Left renal cortex interstitium (tissue), 4 donors: ENCODE measurements around the gene PTPRJ. TPM values are rescaled to one million over a fixed set of nuclear protein-coding genes. Genes with fewer than 3 reads are reported as not detected.

Experiments used
- DNase-seq, 4 donors: peaks; one replicate each; pipeline ENCODE4 v3.0.0-alpha.2; 2013; ENCODE audit warnings: low read depth in 4 of 4, low spot score in 2 of 4, missing footprints in 1 of 4
- polyA plus RNA-seq, 4 donors: library from polyadenylated mRNA; unstranded; fragments of 120-200 nt; gene quantifications; one replicate each; pipeline ENCODE4 v1.2.1, GENCODE V29; 2013; ENCODE audit not compliant: insufficient read length in 4 of 4

Gene PTPRJ
- polyA plus RNA-seq, 4 donors = 22.3 to 23.6 (median 23.3) TPM

GRCh38 chr11:48055292-48056132 is 75.2 kb downstream of the PTPRJ start:
- DNase-seq = peak in 1 of 4 donors; percentile 47

GRCh38 chr11:48056325-48057183 is 76.2 kb downstream of the PTPRJ start:
- DNase-seq = no peak

DNA sequence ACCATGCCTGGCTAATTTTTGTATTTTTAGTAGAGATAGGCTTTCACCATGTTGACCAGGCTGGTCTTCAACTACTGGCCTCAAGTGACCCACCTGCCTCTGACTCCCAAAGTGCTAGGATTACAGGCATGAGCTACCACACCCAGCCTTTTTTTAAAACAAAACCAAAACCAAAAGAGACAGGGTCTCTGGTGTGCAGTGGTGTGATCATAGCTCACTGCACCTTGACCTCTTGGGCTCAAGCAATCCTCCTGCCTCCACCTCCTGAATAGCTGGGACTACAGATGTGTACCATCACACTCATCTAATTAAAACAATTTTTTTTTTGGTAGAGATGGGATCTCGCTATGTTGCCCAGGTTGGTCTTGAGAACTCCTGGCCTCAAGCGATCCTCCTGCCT is 77.7 kb downstream of the PTPRJ start:
- DNase-seq = no peak

GRCh38 chr11:48058788-48059187 is 78.4 kb downstream of the PTPRJ start:
- no peak for DNase-seq

DNA sequence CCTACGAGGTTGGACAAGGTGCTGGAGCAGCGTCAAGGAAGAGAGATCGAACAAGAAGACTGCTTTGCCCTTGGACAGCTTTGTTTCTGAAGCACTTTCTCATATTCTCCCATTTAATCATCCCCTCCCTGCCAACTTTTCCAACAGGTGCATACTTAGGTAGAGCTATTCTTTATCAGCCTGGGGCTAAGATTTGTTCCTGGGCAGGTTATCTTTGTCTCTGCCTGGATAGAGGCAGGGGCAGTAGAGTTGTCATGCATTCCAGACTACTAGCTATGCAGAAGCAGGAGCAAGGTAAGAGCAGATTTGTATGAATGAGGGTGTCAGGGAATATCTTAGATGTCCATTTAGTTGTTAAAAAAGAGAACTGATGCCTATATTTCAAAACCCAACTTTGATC is 82.3 kb downstream of the PTPRJ start:
- no peak for DNase-seq

- DNase-seq = peak in 1 of 4 donors; percentile 55
Measured at GRCh38 chr11:48063424-48063978, 83.1 kb downstream of the PTPRJ start.

GRCh38 chr11:48064306-48064705 is 83.9 kb downstream of the PTPRJ start:
- DNase-seq = no peak

DNA sequence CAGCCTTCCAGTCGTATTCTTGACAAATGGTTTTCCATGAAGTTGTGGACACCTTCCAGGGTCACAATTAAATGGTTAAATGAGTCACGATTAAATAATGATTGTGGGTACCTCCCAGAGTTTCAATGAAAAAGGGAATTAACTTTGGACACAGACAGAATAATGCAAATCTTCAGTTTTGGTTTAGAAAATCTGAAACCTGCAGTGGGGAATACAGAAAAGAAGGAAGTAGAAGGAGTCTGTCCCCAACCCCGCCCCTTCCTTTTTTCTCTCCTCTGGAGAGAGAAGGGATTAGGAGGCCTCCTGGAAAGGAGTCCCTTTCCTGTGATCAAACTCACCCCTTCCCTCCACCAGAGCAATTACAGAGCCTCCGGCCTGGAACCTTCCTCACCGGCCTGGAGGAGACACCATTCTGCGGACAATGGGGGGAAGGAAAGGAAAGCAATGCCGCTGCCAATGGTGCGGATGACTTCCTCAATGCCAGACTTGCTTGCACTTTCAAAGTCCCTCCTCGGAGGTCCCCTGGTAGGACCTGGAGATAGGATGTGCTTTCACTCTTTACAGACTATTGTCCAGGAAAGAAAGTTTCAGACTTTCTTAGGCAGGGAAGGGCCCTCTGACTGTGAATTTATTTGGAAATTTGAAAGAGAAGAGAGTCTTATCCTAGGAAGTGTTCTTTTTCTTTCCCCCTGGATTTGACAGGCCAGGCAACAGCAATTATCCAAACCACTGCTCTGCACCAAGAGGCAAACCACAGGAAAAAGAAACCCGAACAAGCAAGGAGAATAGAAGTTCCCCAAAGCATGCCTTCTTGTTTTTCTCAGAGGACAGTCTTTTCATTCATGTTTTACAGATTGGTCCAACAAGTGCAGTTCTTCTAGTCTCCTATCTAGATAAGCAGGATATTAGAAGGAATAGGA is 86.8 kb downstream of the PTPRJ start:
- no peak for DNase-seq

GRCh38 chr11:48073031-48073861 is 92.9 kb downstream of the PTPRJ start:
- DNase-seq = no peak

DNA sequence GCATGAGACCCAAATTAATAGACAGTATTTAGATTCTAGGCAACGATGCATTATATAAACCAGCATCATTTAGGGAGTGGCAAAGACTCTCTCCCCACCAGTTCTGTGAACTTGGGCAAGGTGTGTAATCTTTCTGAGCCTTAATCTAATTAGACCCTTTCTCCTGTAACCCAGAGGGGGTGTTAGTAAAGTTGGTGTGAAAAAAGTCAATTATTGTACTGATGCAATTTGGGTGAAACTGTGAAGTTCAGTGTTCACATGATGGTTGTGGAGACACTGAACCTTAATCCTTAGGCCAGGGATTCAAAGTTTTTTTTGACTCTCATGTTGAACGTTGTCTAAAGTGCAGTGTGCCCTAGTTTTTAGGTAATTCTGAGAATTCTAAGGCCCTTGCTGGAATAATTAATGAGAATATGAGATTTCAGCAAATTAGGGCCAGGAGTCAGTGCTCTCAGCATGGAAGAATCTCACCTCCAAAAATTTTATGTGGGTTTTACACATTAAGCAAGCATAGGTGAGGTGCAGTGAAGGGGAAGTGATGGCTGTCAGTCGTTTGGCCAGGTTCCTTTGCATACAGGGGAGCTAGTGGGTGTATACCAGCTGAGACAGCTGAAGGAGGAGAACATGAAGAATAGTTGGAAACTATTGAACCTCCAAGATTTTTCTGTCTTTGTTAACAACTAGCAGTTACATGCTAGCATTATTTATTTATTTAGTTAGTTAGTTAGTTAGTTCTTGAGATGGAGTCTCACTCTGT is 94.2 kb downstream of the PTPRJ start:
- DNase-seq = no peak

DNA sequence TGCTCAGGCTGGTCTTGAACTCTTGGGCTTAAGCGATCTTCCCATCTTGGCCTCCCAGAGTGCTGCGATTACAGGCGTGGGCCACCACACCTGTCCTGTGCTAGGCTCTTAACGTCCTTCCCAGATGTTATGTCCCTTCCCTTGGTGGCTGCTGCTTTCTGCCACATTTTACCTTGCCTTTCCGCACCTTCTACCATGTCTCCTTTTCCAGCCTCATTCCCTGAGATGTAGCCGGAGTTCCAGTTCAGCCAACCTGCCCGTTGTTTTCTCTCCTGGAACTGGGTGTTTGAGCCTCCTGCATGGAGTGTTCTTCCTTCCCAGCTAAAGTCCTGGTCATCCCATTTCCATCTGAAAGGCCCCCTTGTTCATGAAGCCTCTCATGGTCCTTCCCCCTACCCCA is 95.3 kb downstream of the PTPRJ start:
- DNase-seq = no peak

- DNase-seq = no peak
Measured at GRCh38 chr11:48077251-48077650, 96.9 kb downstream of the PTPRJ start.

DNA sequence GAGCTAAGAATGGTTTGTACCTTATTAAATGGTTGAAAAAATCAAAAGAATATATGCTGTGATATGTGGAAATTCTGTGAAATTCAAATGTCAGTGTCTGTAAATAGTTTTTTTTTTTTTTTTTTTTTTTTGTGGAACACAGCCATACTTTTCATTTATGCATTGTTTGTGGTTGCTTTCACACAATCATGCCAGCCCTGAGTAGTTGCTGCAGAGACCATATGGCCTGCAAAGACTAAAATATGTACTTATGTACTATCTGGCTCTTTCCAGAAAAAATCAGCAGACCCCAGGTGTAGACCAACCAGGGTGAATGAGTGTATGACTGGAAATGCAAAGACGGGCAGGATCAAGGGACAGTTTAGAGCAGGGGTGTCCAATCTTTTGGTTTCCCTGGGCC is 98.3 kb downstream of the PTPRJ start:
- DNase-seq = no peak

GRCh38 chr11:48079596-48079995 is 99.2 kb downstream of the PTPRJ start:
- no peak for DNase-seq

DNA sequence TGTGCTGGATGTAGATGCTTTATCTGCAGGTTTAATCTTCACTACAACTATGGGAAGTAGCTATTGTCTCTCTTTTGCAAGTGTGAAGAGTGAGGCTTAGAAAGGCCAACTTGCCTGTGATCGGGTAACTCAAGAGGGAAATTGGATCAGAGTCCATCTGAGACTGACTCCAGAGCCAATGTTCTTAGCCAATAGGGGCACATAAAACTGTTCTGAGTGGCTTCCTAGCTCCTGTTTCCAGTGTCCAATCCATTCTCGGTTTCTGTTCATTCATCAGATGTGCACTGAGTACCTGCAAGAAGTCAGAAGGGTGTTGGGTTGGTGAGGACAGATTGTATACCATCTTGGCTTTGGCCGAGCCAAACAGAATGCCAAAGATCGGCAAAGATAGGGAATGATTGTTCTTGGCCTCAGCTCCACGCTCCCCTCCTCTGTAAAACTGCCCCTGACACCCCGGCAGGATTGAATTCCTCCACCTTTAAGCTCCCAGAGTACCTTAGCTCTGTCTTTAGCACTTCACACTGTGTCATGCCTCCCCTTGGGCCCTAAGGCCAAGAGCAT is 100.0 kb downstream of the PTPRJ start:
- DNase-seq = no peak

DNA sequence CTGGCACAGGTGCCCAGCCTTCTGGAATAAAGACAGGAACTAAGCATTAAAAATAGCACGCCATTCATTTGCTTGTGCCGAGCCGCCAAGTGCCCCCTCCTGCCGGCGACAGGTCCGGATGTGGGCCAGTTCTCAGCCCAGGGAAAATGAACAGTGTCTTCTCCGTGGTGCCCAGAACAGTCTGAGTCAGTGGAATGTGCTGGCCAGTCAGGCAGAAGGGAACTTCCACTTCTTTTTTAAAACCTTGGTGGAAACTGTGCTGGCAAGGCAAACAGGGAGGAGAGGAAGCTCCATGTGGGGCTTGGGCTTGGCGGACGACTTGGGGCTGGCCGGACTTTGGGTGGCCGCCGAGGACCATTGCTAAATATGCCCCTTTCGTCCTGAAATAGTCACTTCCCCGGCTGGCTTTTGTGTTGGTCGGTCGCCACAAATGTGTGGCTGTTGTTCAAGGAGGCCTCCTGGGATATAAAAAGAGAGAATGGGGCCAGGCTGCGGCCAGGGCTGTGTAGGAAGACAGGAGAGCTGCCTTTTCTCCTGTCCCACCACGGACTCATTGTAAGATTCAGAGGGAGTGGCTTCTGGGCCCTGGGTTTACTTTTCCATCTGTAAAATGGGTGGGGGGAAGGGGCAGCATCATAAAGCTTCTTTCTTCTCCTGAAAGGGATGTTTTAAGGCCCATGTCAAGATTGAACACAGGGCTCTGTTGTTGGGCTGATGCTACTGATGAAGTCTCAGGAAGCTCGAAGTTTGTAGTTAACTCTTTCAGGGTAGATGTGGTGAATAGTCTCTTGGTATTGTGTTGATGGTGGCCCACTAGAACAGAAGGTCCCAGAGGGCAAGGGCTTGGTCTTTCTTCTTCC is 101.0 kb downstream of the PTPRJ start:
- no peak for DNase-seq

DNA sequence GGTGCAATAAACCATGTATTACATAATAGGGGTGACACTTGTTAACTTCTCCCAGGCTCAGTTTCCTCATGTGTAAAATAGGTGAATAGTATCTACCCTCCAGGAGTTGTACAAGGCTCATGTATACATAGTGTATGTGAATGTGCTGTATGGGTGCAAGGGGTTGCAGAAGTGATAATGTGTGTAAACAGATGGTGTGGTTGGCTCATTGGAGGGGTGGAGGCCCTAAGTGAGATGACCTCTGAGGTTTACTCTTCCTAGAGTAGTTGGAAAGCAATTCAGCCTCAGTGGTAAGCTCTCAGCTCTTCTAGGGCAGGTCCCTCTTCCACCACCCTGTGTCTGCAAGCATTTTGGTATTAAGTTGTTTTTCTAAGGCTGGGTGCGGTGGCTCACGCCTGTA is 102.4 kb downstream of the PTPRJ start:
- DNase-seq = no peak
